Mesendoderm (in vitro differentiated cells): ENCODE data around the gene HABP4.

Experiments
- DNase-seq: peaks from one replicate; pipeline ENCODE4 v3.0.0; 2013
- H2AK5ac ChIP-seq: 2 replicates; pipeline ENCODE4 v1.6.1; 2013; ENCODE audit warnings: low read length, inconsistent platforms
- H2BK120ac ChIP-seq: 2 replicates; pipeline ENCODE4 v1.6.1; 2013; ENCODE audit warnings: low read depth, mild to moderate bottlenecking, low read length, moderate library complexity, mixed read lengths
- H2BK15ac ChIP-seq: replicated peaks from 2 replicates; pipeline ENCODE4 v1.6.1; 2013; ENCODE audit warnings: low read depth, mild to moderate bottlenecking, moderate library complexity
- H2BK5ac ChIP-seq: 2 replicates; pipeline ENCODE4 v1.6.1; 2013; ENCODE audit warnings: low read length, inconsistent platforms
- H3K18ac ChIP-seq: 2 replicates; pipeline ENCODE4 v1.6.1; 2013; ENCODE audit warnings: mild to moderate bottlenecking, low read length, mixed read lengths
- H3K23ac ChIP-seq: one replicate; pipeline ENCODE4 v1.6.1; 2013; ENCODE audit warnings: low read length
- H3K27ac ChIP-seq: 2 replicates; pipeline ENCODE4 v1.5.1; 2013; ENCODE audit warnings: low read depth, mild to moderate bottlenecking, inconsistent platforms, low read length, moderate library complexity
- H3K27me3 ChIP-seq: 2 replicates; pipeline ENCODE4 v1.6.1; 2013; ENCODE audit warnings: low read length, control low read depth, mild to moderate bottlenecking, inconsistent platforms; ENCODE audit not compliant: insufficient read depth, poor library complexity
- H3K36me3 ChIP-seq: 2 replicates; pipeline ENCODE4 v1.6.1; 2013; ENCODE audit warnings: low read length, inconsistent platforms; ENCODE audit not compliant: control insufficient read depth, insufficient read depth
- H3K4ac ChIP-seq: one replicate; pipeline ENCODE4 v1.6.1; 2013; ENCODE audit warnings: low read depth, mild to moderate bottlenecking, low read length, moderate library complexity
- H3K4me1 ChIP-seq: 2 replicates; pipeline ENCODE4 v1.6.1; 2013; ENCODE audit warnings: low read depth, low read length, inconsistent platforms; ENCODE audit not compliant: control insufficient read depth
- H3K4me2 ChIP-seq: 2 replicates; pipeline ENCODE4 v1.6.1; 2013; ENCODE audit warnings: low read length
- H3K4me3 ChIP-seq: 2 replicates; pipeline ENCODE4 v1.5.1; 2013; ENCODE audit warnings: mild to moderate bottlenecking, low read length
- H3K56ac ChIP-seq: one replicate; pipeline ENCODE4 v1.6.1; 2013; ENCODE audit warnings: low read length
- H3K79me1 ChIP-seq: 2 replicates; pipeline ENCODE4 v1.6.1; 2013; ENCODE audit warnings: low read length, inconsistent platforms
- H3K79me2 ChIP-seq: 2 replicates; pipeline ENCODE4 v1.6.1; 2013; ENCODE audit warnings: mild to moderate bottlenecking, low read length; ENCODE audit not compliant: control insufficient read depth, insufficient read depth
- H3K9ac ChIP-seq: 2 replicates; pipeline ENCODE4 v1.6.1; 2013; ENCODE audit warnings: low read length, inconsistent platforms
- H4K5ac ChIP-seq: one replicate; pipeline ENCODE4 v1.6.1; 2013; ENCODE audit warnings: low read length
- H4K8ac ChIP-seq: one replicate; pipeline ENCODE4 v1.6.1; 2013; ENCODE audit warnings: low read depth, mild to moderate bottlenecking, control low read depth, low read length, moderate library complexity
- WGBS: extraction: QIAGEN DNeasy Blood & Tissue Kit; methylation state at CpG from one replicate; pipeline ENCODE4 v1.1.7; 2013; ENCODE audit warnings: low lambda C conversion rate, missing lambda C conversion rate; ENCODE audit not compliant: insufficient coverage; ENCODE audit errors: extremely low coverage; 5-methylcytosine and 5-hydroxymethylcytosine counted together

HABP4 gene

DNA sequence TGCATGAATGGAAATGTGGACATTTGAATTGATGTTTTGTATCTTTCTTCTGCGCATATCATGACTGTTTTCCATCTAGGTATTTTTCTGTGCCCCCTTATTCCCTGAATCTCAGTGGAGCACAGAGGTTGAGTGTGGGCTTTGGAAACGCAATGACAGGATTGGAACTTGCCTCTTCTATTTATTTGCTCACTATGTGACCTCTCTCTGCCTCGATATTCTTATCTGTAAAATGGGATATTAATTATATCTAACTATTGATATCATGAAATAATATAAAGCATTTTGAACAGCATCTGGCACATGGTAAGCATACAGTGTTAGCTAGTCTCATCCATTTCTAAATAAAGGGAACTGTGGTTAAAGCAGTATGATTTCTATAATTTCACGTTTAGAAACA, 26.0 kb downstream of the HABP4 start:
- WGBS: no CpG with 5 or more reads among the region's 4 CpGs
- Histone ChIP-seq H3K9ac (no peak overlapping the region), H3K4me3 (no peak overlapping the region), H3K23ac (no peak overlapping the region), H3K36me3 (peaks cover 2% of the 10 kb centered on the region), H3K79me2 (no peaks in the 10 kb centered on the region), H3K4ac (no peak overlapping the region), H4K5ac (no peak overlapping the region), H3K27ac (no peak overlapping the region), H3K18ac (no peak overlapping the region), H4K8ac (no peak overlapping the region), H3K56ac (no peak overlapping the region), H2AK5ac (no peak overlapping the region), H3K4me2 (no peak overlapping the region), H2BK120ac (no peak overlapping the region), H3K79me1 (no peaks in the 10 kb centered on the region), H3K27me3 (no peaks in the 10 kb centered on the region), H2BK5ac (no peak overlapping the region), H2BK15ac (no peak overlapping the region), H3K4me1 (no peaks in the 10 kb centered on the region)
- no peak for DNase-seq

DNA sequence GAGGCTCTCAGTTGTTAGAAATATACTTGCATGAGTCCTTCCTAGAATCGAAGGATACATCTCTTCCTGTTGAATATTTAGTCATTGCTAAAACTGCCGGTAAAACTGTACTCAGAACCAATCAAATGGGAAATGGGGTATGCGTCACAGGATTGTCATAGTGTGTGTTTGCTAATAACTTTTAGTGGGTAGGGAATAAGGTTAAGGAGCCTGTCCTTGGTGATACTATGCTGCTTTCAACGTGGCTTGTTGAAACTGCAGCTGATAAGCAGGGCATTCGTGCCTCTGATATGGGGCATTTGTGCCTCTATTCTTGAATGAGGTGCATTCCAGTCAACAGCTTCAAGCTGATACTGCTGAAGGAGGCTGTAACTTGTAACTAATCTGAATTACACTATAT, 26.6 kb downstream of the HABP4 start:
- Histone ChIP-seq H3K4ac (no peak overlapping the region), H3K4me2 (no peak overlapping the region), H3K36me3 (peaks cover 2% of the 10 kb centered on the region), H3K79me2 (no peaks in the 10 kb centered on the region), H2AK5ac (no peak overlapping the region), H3K56ac (no peak overlapping the region), H3K4me3 (no peak overlapping the region), H3K23ac (no peak overlapping the region), H2BK5ac (no peak overlapping the region), H3K9ac (no peak overlapping the region), H3K4me1 (no peaks in the 10 kb centered on the region), H3K27ac (no peak overlapping the region), H4K5ac (no peak overlapping the region), H3K79me1 (no peaks in the 10 kb centered on the region), H2BK15ac (no peak overlapping the region), H3K27me3 (no peaks in the 10 kb centered on the region), H3K18ac (no peak overlapping the region), H4K8ac (no peak overlapping the region), H2BK120ac (no peak overlapping the region)
- WGBS: no CpG with 5 or more reads among the region's 5 CpGs
- DNase-seq: no peak

DNA sequence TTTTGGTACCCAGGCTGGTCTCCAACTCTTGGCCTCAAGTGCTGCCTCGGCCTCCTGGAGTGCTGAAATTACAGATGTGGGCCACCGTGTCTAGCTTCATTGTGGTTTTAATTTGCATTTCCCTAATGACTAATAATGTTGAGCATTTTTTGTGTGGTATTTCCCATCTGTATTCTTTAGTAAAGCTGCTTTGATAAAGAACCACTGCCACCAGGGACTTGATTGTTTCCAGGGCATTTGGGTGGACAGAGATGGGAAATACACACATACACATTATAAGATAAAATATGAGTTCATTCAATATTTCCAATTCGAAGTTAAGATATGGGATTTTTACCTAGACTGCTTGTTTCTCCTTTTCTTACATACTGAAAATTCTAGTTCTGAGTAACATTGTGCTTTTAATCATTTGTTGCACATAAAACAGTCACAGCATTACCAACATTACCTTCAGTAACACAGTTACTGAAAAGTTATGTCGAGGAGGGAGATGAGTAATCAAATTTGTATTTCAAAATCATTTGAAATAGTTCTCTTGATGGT, 28.9 kb downstream of the HABP4 start:
- Histone ChIP-seq H3K4me3 (no peak overlapping the region), H3K23ac (no peak overlapping the region), H3K79me1 (no peaks in the 10 kb centered on the region), H3K79me2 (no peaks in the 10 kb centered on the region), H2BK120ac (no peak overlapping the region), H4K8ac (no peak overlapping the region), H4K5ac (no peak overlapping the region), H3K9ac (no peak overlapping the region), H3K18ac (no peak overlapping the region), H2BK5ac (no peak overlapping the region), H3K36me3 (no peaks in the 10 kb centered on the region), H2BK15ac (no peak overlapping the region), H3K27me3 (no peaks in the 10 kb centered on the region), H3K27ac (no peak overlapping the region), H3K4me1 (no peaks in the 10 kb centered on the region), H3K4ac (no peak overlapping the region), H3K56ac (no peak overlapping the region), H3K4me2 (no peak overlapping the region), H2AK5ac (no peak overlapping the region)
- no peak for DNase-seq
- no CpG with 5 or more reads among the region's 4 CpGs for WGBS

- DNase-seq: no peak
- Histone ChIP-seq H3K27me3 (no peaks in the 10 kb centered on the region), H3K4me3 (no peak overlapping the region), H2BK5ac (no peak overlapping the region), H3K18ac (no peak overlapping the region), H3K56ac (no peak overlapping the region), H3K27ac (no peak overlapping the region), H3K23ac (no peak overlapping the region), H3K79me2 (no peaks in the 10 kb centered on the region), H2BK15ac (no peak overlapping the region), H3K36me3 (peaks cover 2% of the 10 kb centered on the region), H3K4me1 (no peaks in the 10 kb centered on the region), H3K9ac (no peak overlapping the region), H4K5ac (no peak overlapping the region), H3K4me2 (no peak overlapping the region), H3K79me1 (no peaks in the 10 kb centered on the region), H3K4ac (no peak overlapping the region), H2AK5ac (no peak overlapping the region), H4K8ac (no peak overlapping the region), H2BK120ac (no peak overlapping the region)
- WGBS: no CpG with 5 or more reads among the region's 3 CpGs
Observed at GRCh38 chr9:96480736-96481135, 30.8 kb downstream of the HABP4 start.

- Histone ChIP-seq H3K79me1 (no peaks in the 10 kb centered on the region), H2BK5ac (no peak overlapping the region), H3K79me2 (no peaks in the 10 kb centered on the region), H2BK120ac (no peak overlapping the region), H3K4me1 (no peaks in the 10 kb centered on the region), H3K23ac (no peak overlapping the region), H3K9ac (no peak overlapping the region), H4K8ac (no peak overlapping the region), H3K18ac (no peak overlapping the region), H2BK15ac (no peak overlapping the region), H3K4me3 (no peak overlapping the region), H3K4ac (no peak overlapping the region), H3K27me3 (no peaks in the 10 kb centered on the region), H3K36me3 (peaks cover 2% of the 10 kb centered on the region), H2AK5ac (no peak overlapping the region), H4K5ac (no peak overlapping the region), H3K27ac (no peak overlapping the region), H3K4me2 (no peak overlapping the region), H3K56ac (no peak overlapping the region)
- WGBS: no CpG with 5 or more reads among the region's 2 CpGs
- no peak for DNase-seq
Observed at GRCh38 chr9:96482476-96482875, 32.5 kb downstream of the HABP4 start.

DNA sequence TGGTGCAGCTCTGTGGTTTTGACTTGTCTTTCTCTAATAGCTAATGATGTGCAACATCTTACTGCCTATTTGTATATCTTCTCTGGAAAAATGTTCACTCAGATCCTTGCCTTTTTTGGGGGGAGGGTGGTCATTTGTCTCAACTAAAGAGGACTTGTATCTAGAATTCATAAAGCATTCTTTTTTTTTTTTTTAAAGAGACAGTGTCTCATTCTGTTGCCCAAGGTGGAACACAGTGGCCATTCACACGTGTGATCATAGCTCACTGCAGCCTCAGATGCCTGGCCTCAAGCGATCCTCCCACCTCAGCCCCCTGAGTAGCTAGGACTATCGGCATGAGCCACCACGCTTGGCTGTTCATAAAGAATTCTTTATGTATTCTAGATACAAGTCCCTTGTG, 33.2 kb downstream of the HABP4 start:
- Histone ChIP-seq H3K4ac (no peak overlapping the region), H3K27ac (no peak overlapping the region), H4K8ac (no peak overlapping the region), H3K18ac (no peak overlapping the region), H3K79me1 (no peaks in the 10 kb centered on the region), H4K5ac (no peak overlapping the region), H3K79me2 (no peaks in the 10 kb centered on the region), H2AK5ac (no peak overlapping the region), H3K4me2 (no peak overlapping the region), H2BK15ac (no peak overlapping the region), H3K56ac (no peak overlapping the region), H3K27me3 (no peaks in the 10 kb centered on the region), H3K9ac (no peak overlapping the region), H3K36me3 (peaks cover 2% of the 10 kb centered on the region), H2BK120ac (no peak overlapping the region), H2BK5ac (no peak overlapping the region), H3K23ac (no peak overlapping the region), H3K4me3 (no peak overlapping the region), H3K4me1 (no peaks in the 10 kb centered on the region)
- no peak for DNase-seq
- no CpG with 5 or more reads among the region's 4 CpGs for WGBS
